Astrocyte (in vitro differentiated cells and primary cell): ENCODE measurements around the gene EHD4. TPM values are rescaled to one million over a fixed set of nuclear protein-coding genes. Genes with fewer than 3 reads are reported as not detected.

ENCODE experiments used
- DNase-seq: peaks from one replicate; pipeline ENCODE4 v3.0.0-alpha.2; 2010; ENCODE audit warnings: low read depth
- FAIRE-seq: peaks from 2 replicates; lab custom pipeline; 2011; peaks lifted over from hg19 to GRCh38; lab: Jason Lieb, UNC
- H2AFZ ChIP-seq: 2 replicates; pipeline ENCODE4 v1.6.0; 2012; ENCODE audit warnings: low read depth, low read length, inconsistent platforms
- H3K27ac ChIP-seq: 2 replicates; pipeline ENCODE4 v1.5.1; 2011; ENCODE audit warnings: low read depth, low read length, inconsistent platforms
- H3K27me3 ChIP-seq: 2 replicates; pipeline ENCODE4 v1.6.0; 2011; ENCODE audit warnings: low read length, inconsistent platforms; ENCODE audit not compliant: insufficient read depth
- H3K36me3 ChIP-seq: 2 replicates; pipeline ENCODE4 v1.5.1; 2011; ENCODE audit warnings: low read length, inconsistent platforms; ENCODE audit not compliant: insufficient read depth
- H3K4me1 ChIP-seq: 2 replicates; pipeline ENCODE4 v1.5.1; 2011; ENCODE audit warnings: low read length, inconsistent platforms; ENCODE audit not compliant: insufficient read depth
- H3K4me2 ChIP-seq: 2 replicates; pipeline ENCODE4 v1.6.0; 2012; ENCODE audit warnings: low read length, inconsistent platforms
- H3K4me3 ChIP-seq: 2 replicates; pipeline ENCODE4 v1.5.1; 2011; ENCODE audit warnings: low read depth, mild to moderate bottlenecking, low read length, inconsistent platforms; ENCODE audit not compliant: insufficient read depth
- H3K79me2 ChIP-seq: 2 replicates; pipeline ENCODE4 v1.6.0; 2012; ENCODE audit warnings: mild to moderate bottlenecking, low read length, inconsistent platforms; ENCODE audit not compliant: insufficient read depth
- H3K9ac ChIP-seq: 2 replicates; pipeline ENCODE4 v1.6.0; 2012; ENCODE audit warnings: mild to moderate bottlenecking, low read length, inconsistent platforms
- H3K9me3 ChIP-seq: 2 replicates; pipeline ENCODE4 v1.5.1; 2012; ENCODE audit warnings: low read depth, mild to moderate bottlenecking, low read length, inconsistent platforms; ENCODE audit not compliant: insufficient read depth
- H4K20me1 ChIP-seq: 2 replicates; pipeline ENCODE4 v1.6.0; 2012; ENCODE audit warnings: low read length, inconsistent platforms; ENCODE audit not compliant: insufficient read depth
- H3K27ac Mint-ChIP-seq: one replicate; pipeline ENCODE4 v1.8.0; 2021; ENCODE audit warnings: mild to moderate bottlenecking, mixed read lengths; ENCODE audit not compliant: unreplicated experiment
- H3K27me3 Mint-ChIP-seq: one replicate; pipeline ENCODE4 v1.8.0; 2021; ENCODE audit warnings: low read depth, mixed read lengths; ENCODE audit not compliant: unreplicated experiment
- H3K36me3 Mint-ChIP-seq: one replicate; pipeline ENCODE4 v1.8.0; 2021; ENCODE audit warnings: low read depth, mixed read lengths; ENCODE audit not compliant: unreplicated experiment
- H3K4me1 Mint-ChIP-seq: one replicate; pipeline ENCODE4 v1.8.0; 2021; ENCODE audit warnings: low read depth, mixed read lengths; ENCODE audit not compliant: unreplicated experiment
- H3K4me3 Mint-ChIP-seq: one replicate; pipeline ENCODE4 v1.8.0; 2021; ENCODE audit warnings: mild to moderate bottlenecking, moderate library complexity, mixed read lengths; ENCODE audit not compliant: unreplicated experiment
- H3K9me3 Mint-ChIP-seq: one replicate; pipeline ENCODE4 v1.8.0; 2021; ENCODE audit warnings: mild to moderate bottlenecking, mixed read lengths; ENCODE audit not compliant: unreplicated experiment
- CTCF ChIP-seq: IDR thresholded peaks from 2 replicates; pipeline ENCODE4 v1.5.1; 2011; ENCODE audit warnings: low read depth, mild to moderate bottlenecking, inconsistent platforms, low read length, moderate library complexity; ENCODE audit not compliant: insufficient read depth
- EZH2 ChIP-seq: IDR thresholded peaks from 2 replicates; pipeline ENCODE4 v1.6.1; 2012; ENCODE audit warnings: mild to moderate bottlenecking, low read length, inconsistent platforms; ENCODE audit not compliant: insufficient read depth
- total RNA-seq: library from RNA; stranded (reverse); gene quantifications from 2 replicates; pipeline ENCODE4 v1.2.1, GENCODE V29; 2021

The EHD4 gene
- total RNA-seq, 1 donor from 2014 or later, result 46.4 TPM

- Histone ChIP-seq H3K9me3 (no peaks in the 10 kb centered on the region), H4K20me1 (no peaks in the 10 kb centered on the region), H3K79me2 (no peaks in the 10 kb centered on the region), H3K27me3 (peaks cover 12% of the 10 kb centered on the region), H3K4me1 (no peaks in the 10 kb centered on the region), H3K4me3 (no peak overlapping the region), H3K4me2 (no peak overlapping the region), H3K36me3 (no peaks in the 10 kb centered on the region), H3K9ac (no peak overlapping the region), H2AFZ (no peak overlapping the region), H3K27ac (no peak overlapping the region)
- TF ChIP-seq CTCF (no peak), EZH2 (no peak)
- H3K27me3 Mint-ChIP-seq, result peaks cover 49% of the 10 kb centered on the region
- no peak for FAIRE-seq
- H3K9me3 Mint-ChIP-seq, result peaks cover 13% of the 10 kb centered on the region
- H3K36me3 Mint-ChIP-seq, result no peaks in the 10 kb centered on the region
- H3K27ac Mint-ChIP-seq, result no peak overlapping the region
- no peak overlapping the region for H3K4me3 Mint-ChIP-seq
- DNase-seq, result no peak
- no peaks in the 10 kb centered on the region for H3K4me1 Mint-ChIP-seq
These were observed 44.6 kb upstream of the EHD4 start for GRCh38 chr15:42016971-42017370.

GRCh38 chr15:42014406-42014805 is 42.0 kb upstream of the EHD4 start:
- H3K4me3 Mint-ChIP-seq, result no peak overlapping the region

More at GRCh38 chr15:42014406-42014805, 42.0 kb upstream of the EHD4 start:
- peaks cover 8% of the 10 kb centered on the region for H3K9me3 Mint-ChIP-seq
- H3K36me3 Mint-ChIP-seq, result no peaks in the 10 kb centered on the region
- Histone ChIP-seq H3K4me3 (no peak overlapping the region), H3K27me3 (peaks cover 14% of the 10 kb centered on the region), H3K4me2 (no peak overlapping the region), H3K36me3 (no peaks in the 10 kb centered on the region), H3K4me1 (no peaks in the 10 kb centered on the region), H4K20me1 (no peaks in the 10 kb centered on the region), H3K79me2 (no peaks in the 10 kb centered on the region), H3K9ac (no peak overlapping the region), H3K27ac (no peak overlapping the region), H2AFZ (no peak overlapping the region), H3K9me3 (no peaks in the 10 kb centered on the region)
- peaks cover 53% of the 10 kb centered on the region for H3K27me3 Mint-ChIP-seq
- peaks cover 6% of the 10 kb centered on the region for H3K4me1 Mint-ChIP-seq
- TF ChIP-seq CTCF (no peak), EZH2 (no peak)
- DNase-seq (no peak), FAIRE-seq (no peak)
- no peak overlapping the region for H3K27ac Mint-ChIP-seq
